Measurements from ENCODE around the gene GMCL1.

Gene GMCL1

GRCh38 chr2:69848186-69848790, 18.8 kb downstream of the GMCL1 start:
- Histone ChIP-seq H3K27me3 (replicated peaks; ENCODE audit: insufficient read depth, low read length) (no peaks in the 10 kb centered on the region), H3K9me3 (replicated peaks; ENCODE audit: insufficient read depth, low read length) (no peaks in the 10 kb centered on the region), H3K4me2 (ENCODE audit: low read depth, low read length) (no peak overlapping the region), H4K20me1 (ENCODE audit: insufficient read depth, low read length) (no peaks in the 10 kb centered on the region), H3K4me3 (ENCODE audit: low read length) (no peak overlapping the region), H3K36me3 (replicated peaks; ENCODE audit: insufficient read depth, low read length) (peaks cover 5% of the 10 kb centered on the region), H3K9ac (ENCODE audit: low read length) (no peak overlapping the region), H2AFZ (ENCODE audit: low read length) (no peak overlapping the region), H3K27ac (ENCODE audit: low read length) (no peak overlapping the region), H3K4me1 (ENCODE audit: low read length) (no peaks in the 10 kb centered on the region), H3K79me2 (ENCODE audit: low read length) (no peaks in the 10 kb centered on the region), H3K9me2 (replicated peaks; ENCODE audit: insufficient read depth, low read length) (no peaks in the 10 kb centered on the region), H3F3A (ENCODE audit: insufficient read depth, low read length) (no peaks in the 10 kb centered on the region; the same call in 1 of the 2 replicates)
- no peak for TF ChIP-seq CTCF (IDR thresholded peaks at IDR 0.05; ENCODE audit: low read length)
- no peak for TF ChIP-seq EZH2 (optimal IDR thresholded peaks at IDR 0.05; ENCODE audit: low read depth, low read length)
- no peak for TF ChIP-seq EZH2phosphoT487 (IDR thresholded peaks at IDR 0.05; ENCODE audit: low read length)
- no peak for DNase-seq

- no peaks in the 10 kb centered on the region for H3K9me2 ChIP-seq (replicated peaks; ENCODE audit: insufficient read depth, low read length)
- H3K4me3 ChIP-seq (ENCODE audit: low read length): no peak overlapping the region
- H3K79me2 ChIP-seq (ENCODE audit: low read length): no peaks in the 10 kb centered on the region
- H3K27me3 ChIP-seq (replicated peaks; ENCODE audit: insufficient read depth, low read length): no peaks in the 10 kb centered on the region
- H3K9me3 ChIP-seq (replicated peaks; ENCODE audit: insufficient read depth, low read length): no peaks in the 10 kb centered on the region
- TF ChIP-seq EZH2phosphoT487 (IDR thresholded peaks at IDR 0.05; ENCODE audit: low read length): no peak
- TF ChIP-seq EZH2 (optimal IDR thresholded peaks at IDR 0.05; ENCODE audit: low read depth, low read length): no peak
- TF ChIP-seq CTCF (IDR thresholded peaks at IDR 0.05; ENCODE audit: low read length): no peak
- no peak overlapping the region for H3K27ac ChIP-seq (ENCODE audit: low read length)
- H3K4me1 ChIP-seq (ENCODE audit: low read length): no peaks in the 10 kb centered on the region
- H3K4me2 ChIP-seq (ENCODE audit: low read depth, low read length): no peak overlapping the region
- H4K20me1 ChIP-seq (ENCODE audit: insufficient read depth, low read length): no peaks in the 10 kb centered on the region
- no peak for DNase-seq
- H3F3A ChIP-seq (ENCODE audit: insufficient read depth, low read length): no peaks in the 10 kb centered on the region
- no peaks in the 10 kb centered on the region for H3K36me3 ChIP-seq (replicated peaks; ENCODE audit: insufficient read depth, low read length)
- H2AFZ ChIP-seq (ENCODE audit: low read length): no peak overlapping the region
- no peak overlapping the region for H3K9ac ChIP-seq (ENCODE audit: low read length)
Observed at GRCh38 chr2:69858261-69858660, 28.8 kb downstream of the GMCL1 start.

- H3F3A ChIP-seq (ENCODE audit: insufficient read depth, low read length): no peaks in the 10 kb centered on the region
- no peak overlapping the region for H2AFZ ChIP-seq (ENCODE audit: low read length)
- H4K20me1 ChIP-seq (ENCODE audit: insufficient read depth, low read length): no peaks in the 10 kb centered on the region
- no peak overlapping the region for H3K4me2 ChIP-seq (ENCODE audit: low read depth, low read length)
- H3K9me2 ChIP-seq (replicated peaks; ENCODE audit: insufficient read depth, low read length): no peaks in the 10 kb centered on the region
- H3K4me3 ChIP-seq (ENCODE audit: low read length): no peak overlapping the region
- no peak overlapping the region for H3K27ac ChIP-seq (ENCODE audit: low read length)
- H3K4me1 ChIP-seq (ENCODE audit: low read length): no peaks in the 10 kb centered on the region
- no peaks in the 10 kb centered on the region for H3K36me3 ChIP-seq (replicated peaks; ENCODE audit: insufficient read depth, low read length)
- H3K9ac ChIP-seq (ENCODE audit: low read length): no peak overlapping the region
- no peaks in the 10 kb centered on the region for H3K9me3 ChIP-seq (replicated peaks; ENCODE audit: insufficient read depth, low read length)
- H3K27me3 ChIP-seq (replicated peaks; ENCODE audit: insufficient read depth, low read length): no peaks in the 10 kb centered on the region
- no peak for DNase-seq
- no peaks in the 10 kb centered on the region for H3K79me2 ChIP-seq (ENCODE audit: low read length)
- TF ChIP-seq CTCF (IDR thresholded peaks at IDR 0.05; ENCODE audit: low read length) (no peak), EZH2 (optimal IDR thresholded peaks at IDR 0.05; ENCODE audit: low read depth, low read length) (no peak), EZH2phosphoT487 (IDR thresholded peaks at IDR 0.05; ENCODE audit: low read length) (no peak)
Observed at GRCh38 chr2:69863298-69863697, 33.8 kb downstream of the GMCL1 start.

Measured in MM.1S (cell line).